A549 (cell line): ENCODE measurements around the gene NKX6-2.

Source experiments
- CTCF ChIP-seq: fragments of >200 bp; sonication (Bioruptor Twin); formaldehyde crosslinking; IDR thresholded peaks from 3 replicates; pipeline ENCODE4 v1.5.1; 2016
- ELK1 ChIP-seq: fragments of 150-350 bp; IDR thresholded peaks from 2 replicates; pipeline ENCODE4 v1.6.1; 2014; ENCODE audit warnings: low read depth, mild to moderate bottlenecking, low read length
- JUN ChIP-seq, 2 experiments: fragments of >200 bp; sonication (Bioruptor Twin); formaldehyde crosslinking; IDR thresholded peaks; 2 replicates in 1 of 2; 3 replicates in 1 of 2; pipeline ENCODE4 v1.6.1; 2016 to 2017
- RARB ChIP-seq: fragments of 250-450 bp; sonication (Bioruptor Pico); IDR thresholded peaks from 2 replicates; pipeline ENCODE4 v1.8.0; 2021; ENCODE audit warnings: mild to moderate bottlenecking, moderate library complexity

- no peak for TF ChIP-seq RARB (CRISPR knock-in tag)
- TF ChIP-seq CTCF: no peak
- TF ChIP-seq JUN (IDR thresholded peaks at IDR 0.05): no peak
- no peak for TF ChIP-seq ELK1
Measured at GRCh38 chr10:132832186-132832969, 46.4 kb upstream of the NKX6-2 start.
